HCT116 (cell line): ENCODE results near the gene RPL38.

Experiments
- POLR2A ChIP-seq: IDR thresholded peaks from 2 replicates; pipeline ENCODE4 v1.7.0; 2011; ENCODE audit warnings: borderline replicate concordance; ENCODE audit not compliant: insufficient read depth, insufficient read length; ENCODE audit errors: extremely low read depth
- POLR2AphosphoS5 ChIP-seq: IDR thresholded peaks from 2 replicates; pipeline ENCODE4 v1.6.1; 2011; ENCODE audit warnings: mild to moderate bottlenecking, low read depth, low read length, moderate library complexity

DNA sequence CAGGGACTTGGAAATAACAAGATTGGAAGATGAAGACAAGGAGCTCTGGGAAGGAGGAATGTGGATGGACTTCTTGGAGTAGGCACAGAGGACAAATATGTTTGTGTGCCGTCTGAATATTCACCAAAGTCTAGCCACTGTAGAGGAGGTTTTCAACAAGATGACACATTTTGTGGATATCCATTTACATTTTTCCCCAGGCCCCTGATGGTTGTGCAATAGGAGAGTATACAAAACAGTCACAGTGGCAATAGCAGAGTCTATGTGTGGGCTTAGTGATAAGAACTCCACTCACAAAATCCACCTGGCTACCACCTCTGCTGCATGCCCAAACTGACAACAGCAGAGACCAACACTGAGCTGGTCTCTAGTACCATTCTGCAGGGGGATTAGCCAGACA lies 32.6 kb upstream of the RPL38 start:
- TF ChIP-seq POLR2AphosphoS5 (no peak), POLR2A (no peak)
